Measurements from ENCODE around the gene CSRNP2.
"Not testable (repeated sequence)": the region's sequence is repeated elsewhere in the genome, so short reads cannot be mapped to it uniquely, and the experiment has no call there.

The CSRNP2 gene

GRCh38 chr12:51083126-51083833 lies at the start of gene CSRNP2:
CSRNP2 (minus strand) TSS chr12:51083596; CDS start chr12:51076561, 7,035 bp downstream.
- peak; percentile 90 for DNase-seq (ENCODE audit: low read depth)

GRCh38 chr12:51132693-51133092 lies 49.3 kb upstream of the CSRNP2 start:
- DNase-seq (ENCODE audit: low read depth), result no peak

- DNase-seq (ENCODE audit: low read depth), result no peak
These were observed 48.5 kb upstream of the CSRNP2 start for GRCh38 chr12:51131745-51132521.

GRCh38 chr12:51128919-51129318 lies 45.5 kb upstream of the CSRNP2 start:
- no peak for DNase-seq (ENCODE audit: low read depth)

GRCh38 chr12:51127050-51127729 lies 43.8 kb upstream of the CSRNP2 start:
- DNase-seq (ENCODE audit: low read depth), result no peak

- no peak for DNase-seq (ENCODE audit: low read depth)
These were observed 42.9 kb upstream of the CSRNP2 start for GRCh38 chr12:51126297-51126696.

GRCh38 chr12:51124504-51124903 lies 41.1 kb upstream of the CSRNP2 start:
- no peak for DNase-seq (ENCODE audit: low read depth)

- no peak for DNase-seq (ENCODE audit: low read depth)
These were observed 39.4 kb upstream of the CSRNP2 start for GRCh38 chr12:51122844-51123243.

GRCh38 chr12:51118706-51119105 lies 35.3 kb upstream of the CSRNP2 start:
- no peak for DNase-seq (ENCODE audit: low read depth)

GRCh38 chr12:51115533-51115932 lies 32.1 kb upstream of the CSRNP2 start:
- no peak for DNase-seq (ENCODE audit: low read depth)

GRCh38 chr12:51108136-51108535 lies 24.7 kb upstream of the CSRNP2 start:
- no peak for DNase-seq (ENCODE audit: low read depth)

GRCh38 chr12:51103977-51104376 lies 20.6 kb upstream of the CSRNP2 start:
- no peak for DNase-seq (ENCODE audit: low read depth)

GRCh38 chr12:51098611-51099010 lies 15.2 kb upstream of the CSRNP2 start:
- DNase-seq (ENCODE audit: low read depth), result no peak

- no peak for DNase-seq (ENCODE audit: low read depth)
These were observed 7.4 kb upstream of the CSRNP2 start for GRCh38 chr12:51090705-51091229.

- no peak for DNase-seq (ENCODE audit: low read depth)
These were observed 4.4 kb upstream of the CSRNP2 start for GRCh38 chr12:51087818-51088217.

GRCh38 chr12:51086933-51087332 lies 3.5 kb upstream of the CSRNP2 start:
- DNase-seq (ENCODE audit: low read depth), result no peak

GRCh38 chr12:51085757-51086156 lies 2.4 kb upstream of the CSRNP2 start:
- DNase-seq (ENCODE audit: low read depth), result no peak

- no peak for DNase-seq (ENCODE audit: low read depth)
These were observed 753 bp downstream of the CSRNP2 start for GRCh38 chr12:51082561-51083125.

GRCh38 chr12:51081421-51081820 lies 2.0 kb downstream of the CSRNP2 start:
- DNase-seq (ENCODE audit: low read depth), result no peak

GRCh38 chr12:51080136-51080535 lies 3.3 kb downstream of the CSRNP2 start:
- DNase-seq (ENCODE audit: low read depth), result no peak

GRCh38 chr12:51078866-51079265 lies 4.5 kb downstream of the CSRNP2 start:
- not testable (repeated sequence) for DNase-seq (ENCODE audit: low read depth)

- DNase-seq (ENCODE audit: low read depth), result not testable (repeated sequence)
These were observed 5.0 kb downstream of the CSRNP2 start for GRCh38 chr12:51078346-51078745.
